GM23338 (cell line): Measurements from ENCODE around the gene COG7. TPM values are rescaled to one million over a fixed set of nuclear protein-coding genes. Genes with fewer than 3 reads are reported as not detected.

ENCODE experiments used
- ATAC-seq: fragments of 200-7000 bp; cut with Tn5 transposase; 3 replicates; pipeline ENCODE4 v1.9.1; 2020
- DNase-seq: peaks from one replicate; pipeline ENCODE4 v3.0.0-alpha.2; 2015; ENCODE audit warnings: low spot score
- H2AFZ ChIP-seq: fragments of 200-600 bp; sonication (generic); 2 replicates; pipeline ENCODE4 v1.8.0; 2016; ENCODE audit warnings: antibody characterized with exemption, mild to moderate bottlenecking, moderate library complexity
- H3F3A ChIP-seq: fragments of 200-600 bp; sonication (generic); replicated peaks from 2 replicates; pipeline ENCODE4 v1.8.0; 2017; ENCODE audit warnings: antibody characterized with exemption, mixed run types, low read depth
- H3K27ac ChIP-seq: fragments of 200-600 bp; sonication (generic); 2 replicates; pipeline ENCODE4 v1.6.1; 2016; ENCODE audit warnings: low read depth
- H3K27me3 ChIP-seq: fragments of 200-600 bp; sonication (generic); 2 replicates; pipeline ENCODE4 v1.8.0; 2016; ENCODE audit warnings: mild to moderate bottlenecking, mixed run types, moderate library complexity; ENCODE audit not compliant: insufficient read depth
- H3K36me3 ChIP-seq: fragments of 200-600 bp; sonication (generic); 2 replicates; pipeline ENCODE4 v1.8.0; 2016; ENCODE audit warnings: mild to moderate bottlenecking; ENCODE audit not compliant: insufficient read depth
- H3K4me1 ChIP-seq: fragments of 200-600 bp; sonication (generic); 2 replicates; pipeline ENCODE4 v1.8.0; 2016; ENCODE audit warnings: mild to moderate bottlenecking, moderate library complexity; ENCODE audit not compliant: insufficient read depth
- H3K4me2 ChIP-seq: fragments of 200-600 bp; sonication (generic); 2 replicates; pipeline ENCODE4 v1.7.1; 2017; ENCODE audit warnings: mixed run types
- H3K4me3 ChIP-seq: fragments of 200-600 bp; sonication (generic); 2 replicates; pipeline ENCODE4 v1.6.1; 2016; ENCODE audit warnings: mixed run types
- H3K79me2 ChIP-seq: fragments of 200-600 bp; sonication (generic); replicated peaks from 2 replicates; pipeline ENCODE4 v1.8.0; 2017; ENCODE audit warnings: mild to moderate bottlenecking; ENCODE audit not compliant: insufficient read depth
- H3K9me2 ChIP-seq: fragments of 200-600 bp; sonication (generic); 2 replicates; pipeline ENCODE4 v1.8.0; 2017; ENCODE audit not compliant: insufficient read depth
- H4K20me1 ChIP-seq: fragments of 200-600 bp; sonication (generic); replicated peaks from 2 replicates; pipeline ENCODE4 v1.8.0; 2017; ENCODE audit warnings: mild to moderate bottlenecking; ENCODE audit not compliant: insufficient read depth
- H3K27ac Mint-ChIP-seq: 2 replicates; pipeline ENCODE4 v1.8.0; 2020; ENCODE audit warnings: inconsistent platforms, mild to moderate bottlenecking, moderate library complexity, mixed read lengths
- H3K27me3 Mint-ChIP-seq: 3 replicates; pipeline ENCODE4 v1.8.0; 2022; ENCODE audit warnings: low read depth, mild to moderate bottlenecking, moderate library complexity, mixed read lengths, inconsistent platforms; ENCODE audit not compliant: insufficient read depth, poor library complexity
- H3K36me3 Mint-ChIP-seq: 3 replicates; pipeline ENCODE4 v1.8.0; 2021; ENCODE audit warnings: low read depth, mild to moderate bottlenecking, inconsistent platforms, moderate library complexity, mixed read lengths
- H3K4me1 Mint-ChIP-seq: 3 replicates; pipeline ENCODE4 v1.8.0; 2020; ENCODE audit warnings: mild to moderate bottlenecking, inconsistent platforms, mixed read lengths
- H3K4me3 Mint-ChIP-seq: 3 replicates; pipeline ENCODE4 v1.8.0; 2021; ENCODE audit warnings: moderate library complexity, mild to moderate bottlenecking, inconsistent platforms, mixed read lengths
- H3K9me3 Mint-ChIP-seq: 3 replicates; pipeline ENCODE4 v1.8.0; 2020; ENCODE audit warnings: moderate library complexity, mild to moderate bottlenecking, inconsistent platforms, mixed read lengths
- CREB1 ChIP-seq: fragments of 250-450 bp; sonication (Bioruptor Pico); IDR thresholded peaks from 2 replicates; pipeline ENCODE4 v1.5.0; 2020; ENCODE audit warnings: low read depth, mild to moderate bottlenecking, moderate library complexity
- ETS1 ChIP-seq: IDR thresholded peaks from 2 replicates; pipeline ENCODE4 v1.6.1; 2016; ENCODE audit warnings: antibody characterized with exemption
- EZH2 ChIP-seq: fragments of 200-600 bp; sonication (generic); IDR thresholded peaks from one replicate; pipeline ENCODE4 v1.8.0; 2017; ENCODE audit warnings: antibody characterized with exemption, mild to moderate bottlenecking, low read depth; ENCODE audit not compliant: unreplicated experiment
- EZH2phosphoT487 ChIP-seq: fragments of 200-600 bp; sonication (generic); IDR thresholded peaks from one replicate; pipeline ENCODE4 v1.8.1; 2018; ENCODE audit warnings: antibody characterized with exemption; ENCODE audit not compliant: unreplicated experiment
- JUNB ChIP-seq: IDR thresholded peaks from one replicate; pipeline ENCODE4 v1.6.1; 2016; ENCODE audit warnings: antibody characterized with exemption; ENCODE audit not compliant: unreplicated experiment
- NANOG ChIP-seq: IDR thresholded peaks from 2 replicates; pipeline ENCODE4 v1.6.1; 2016; ENCODE audit warnings: antibody characterized with exemption, borderline replicate concordance
- POLR2AphosphoS5 ChIP-seq: IDR thresholded peaks from 2 replicates; pipeline ENCODE4 v1.6.1; 2016; ENCODE audit warnings: antibody characterized with exemption, low read depth
- REST ChIP-seq: IDR thresholded peaks from one replicate; pipeline ENCODE4 v1.6.1; 2018; ENCODE audit warnings: antibody characterized with exemption; ENCODE audit not compliant: unreplicated experiment
- STAT1 ChIP-seq: IDR thresholded peaks from one replicate; pipeline ENCODE4 v1.6.1; 2016; ENCODE audit warnings: antibody characterized with exemption; ENCODE audit not compliant: unreplicated experiment
- ZNF114 ChIP-seq: fragments of 250-450 bp; sonication (Bioruptor Pico); IDR thresholded peaks from 2 replicates; pipeline ENCODE4 v1.5.0; 2020; ENCODE audit warnings: mild to moderate bottlenecking, moderate library complexity
- ZNF331 ChIP-seq: fragments of 250-450 bp; sonication (Bioruptor Pico); IDR thresholded peaks from 2 replicates; pipeline ENCODE4 v1.5.0; 2020; ENCODE audit warnings: low read depth, mild to moderate bottlenecking, moderate library complexity
- polyA plus RNA-seq: library from polyadenylated mRNA; unstranded; fragments of >200 nt; fragmentation: Nextera tagmentation; extraction: Ambion mirVana; gene quantifications from 2 replicates; pipeline ENCODE4 v1.2.1, GENCODE V29; 2016
- total RNA-seq: library from RNA; depleted of rRNA; stranded (reverse); fragments of >200 nt; shearing (Covaris generic); gene quantifications from 2 replicates; pipeline ENCODE4 v1.2.3, GENCODE V29; 2014
- TF ChIP-seq, protein P1 (sequence below), 2 experiments: fragments of 200-600 bp in 1 of 2; sonication (generic) in 1 of 2; conservative IDR thresholded peaks; 2 replicates each; pipeline versions ENCODE4 v1.5.1 to v1.6.1; 2016 to 2017; ENCODE audit warnings: antibody characterized with exemption in 2 of 2, low read depth in 2 of 2, mild to moderate bottlenecking in 2 of 2, moderate library complexity in 1 of 2
- TF ChIP-seq, protein P2 (sequence below): fragments of 250-450 bp; sonication (Bioruptor Pico); IDR thresholded peaks from 2 replicates; pipeline ENCODE4 v1.5.0; 2020; ENCODE audit warnings: mild to moderate bottlenecking, moderate library complexity

The COG7 gene
- total and polyA plus RNA-seq, 2 experiments from 2014 or later = 9.2 to 20.0 TPM

GRCh38 chr16:23378921-23379320, 74.1 kb downstream of the COG7 start:
- Histone ChIP-seq H3F3A (no peaks in the 10 kb centered on the region), H3K27ac (no peak overlapping the region), H3K36me3 (no peaks in the 10 kb centered on the region), H3K79me2 (no peaks in the 10 kb centered on the region), H3K4me2 (no peak overlapping the region), H3K4me1 (no peaks in the 10 kb centered on the region), H4K20me1 (no peaks in the 10 kb centered on the region), H3K9me2 (no peaks in the 10 kb centered on the region), H3K27me3 (no peaks in the 10 kb centered on the region), H2AFZ (no peak overlapping the region), H3K4me3 (no peak overlapping the region)
- no peak for DNase-seq
- ATAC-seq = no peak
- Mint-ChIP-seq H3K27ac (no peak overlapping the region), H3K9me3 (no peaks in the 10 kb centered on the region), H3K4me3 (no peak overlapping the region), H3K27me3 (peaks cover 2% of the 10 kb centered on the region), H3K36me3 (no peaks in the 10 kb centered on the region), H3K4me1 (no peaks in the 10 kb centered on the region)
- TF ChIP-seq, protein P1, sequence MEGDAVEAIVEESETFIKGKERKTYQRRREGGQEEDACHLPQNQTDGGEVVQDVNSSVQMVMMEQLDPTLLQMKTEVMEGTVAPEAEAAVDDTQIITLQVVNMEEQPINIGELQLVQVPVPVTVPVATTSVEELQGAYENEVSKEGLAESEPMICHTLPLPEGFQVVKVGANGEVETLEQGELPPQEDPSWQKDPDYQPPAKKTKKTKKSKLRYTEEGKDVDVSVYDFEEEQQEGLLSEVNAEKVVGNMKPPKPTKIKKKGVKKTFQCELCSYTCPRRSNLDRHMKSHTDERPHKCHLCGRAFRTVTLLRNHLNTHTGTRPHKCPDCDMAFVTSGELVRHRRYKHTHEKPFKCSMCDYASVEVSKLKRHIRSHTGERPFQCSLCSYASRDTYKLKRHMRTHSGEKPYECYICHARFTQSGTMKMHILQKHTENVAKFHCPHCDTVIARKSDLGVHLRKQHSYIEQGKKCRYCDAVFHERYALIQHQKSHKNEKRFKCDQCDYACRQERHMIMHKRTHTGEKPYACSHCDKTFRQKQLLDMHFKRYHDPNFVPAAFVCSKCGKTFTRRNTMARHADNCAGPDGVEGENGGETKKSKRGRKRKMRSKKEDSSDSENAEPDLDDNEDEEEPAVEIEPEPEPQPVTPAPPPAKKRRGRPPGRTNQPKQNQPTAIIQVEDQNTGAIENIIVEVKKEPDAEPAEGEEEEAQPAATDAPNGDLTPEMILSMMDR (conservative IDR thresholded peaks at IDR 0.05; ENCODE audit: low read depth in 2 of 2) = no peak
- no peak for TF ChIP-seq EZH2
- no peak for TF ChIP-seq JUNB
- no peak for TF ChIP-seq NANOG
- TF ChIP-seq, protein P2, sequence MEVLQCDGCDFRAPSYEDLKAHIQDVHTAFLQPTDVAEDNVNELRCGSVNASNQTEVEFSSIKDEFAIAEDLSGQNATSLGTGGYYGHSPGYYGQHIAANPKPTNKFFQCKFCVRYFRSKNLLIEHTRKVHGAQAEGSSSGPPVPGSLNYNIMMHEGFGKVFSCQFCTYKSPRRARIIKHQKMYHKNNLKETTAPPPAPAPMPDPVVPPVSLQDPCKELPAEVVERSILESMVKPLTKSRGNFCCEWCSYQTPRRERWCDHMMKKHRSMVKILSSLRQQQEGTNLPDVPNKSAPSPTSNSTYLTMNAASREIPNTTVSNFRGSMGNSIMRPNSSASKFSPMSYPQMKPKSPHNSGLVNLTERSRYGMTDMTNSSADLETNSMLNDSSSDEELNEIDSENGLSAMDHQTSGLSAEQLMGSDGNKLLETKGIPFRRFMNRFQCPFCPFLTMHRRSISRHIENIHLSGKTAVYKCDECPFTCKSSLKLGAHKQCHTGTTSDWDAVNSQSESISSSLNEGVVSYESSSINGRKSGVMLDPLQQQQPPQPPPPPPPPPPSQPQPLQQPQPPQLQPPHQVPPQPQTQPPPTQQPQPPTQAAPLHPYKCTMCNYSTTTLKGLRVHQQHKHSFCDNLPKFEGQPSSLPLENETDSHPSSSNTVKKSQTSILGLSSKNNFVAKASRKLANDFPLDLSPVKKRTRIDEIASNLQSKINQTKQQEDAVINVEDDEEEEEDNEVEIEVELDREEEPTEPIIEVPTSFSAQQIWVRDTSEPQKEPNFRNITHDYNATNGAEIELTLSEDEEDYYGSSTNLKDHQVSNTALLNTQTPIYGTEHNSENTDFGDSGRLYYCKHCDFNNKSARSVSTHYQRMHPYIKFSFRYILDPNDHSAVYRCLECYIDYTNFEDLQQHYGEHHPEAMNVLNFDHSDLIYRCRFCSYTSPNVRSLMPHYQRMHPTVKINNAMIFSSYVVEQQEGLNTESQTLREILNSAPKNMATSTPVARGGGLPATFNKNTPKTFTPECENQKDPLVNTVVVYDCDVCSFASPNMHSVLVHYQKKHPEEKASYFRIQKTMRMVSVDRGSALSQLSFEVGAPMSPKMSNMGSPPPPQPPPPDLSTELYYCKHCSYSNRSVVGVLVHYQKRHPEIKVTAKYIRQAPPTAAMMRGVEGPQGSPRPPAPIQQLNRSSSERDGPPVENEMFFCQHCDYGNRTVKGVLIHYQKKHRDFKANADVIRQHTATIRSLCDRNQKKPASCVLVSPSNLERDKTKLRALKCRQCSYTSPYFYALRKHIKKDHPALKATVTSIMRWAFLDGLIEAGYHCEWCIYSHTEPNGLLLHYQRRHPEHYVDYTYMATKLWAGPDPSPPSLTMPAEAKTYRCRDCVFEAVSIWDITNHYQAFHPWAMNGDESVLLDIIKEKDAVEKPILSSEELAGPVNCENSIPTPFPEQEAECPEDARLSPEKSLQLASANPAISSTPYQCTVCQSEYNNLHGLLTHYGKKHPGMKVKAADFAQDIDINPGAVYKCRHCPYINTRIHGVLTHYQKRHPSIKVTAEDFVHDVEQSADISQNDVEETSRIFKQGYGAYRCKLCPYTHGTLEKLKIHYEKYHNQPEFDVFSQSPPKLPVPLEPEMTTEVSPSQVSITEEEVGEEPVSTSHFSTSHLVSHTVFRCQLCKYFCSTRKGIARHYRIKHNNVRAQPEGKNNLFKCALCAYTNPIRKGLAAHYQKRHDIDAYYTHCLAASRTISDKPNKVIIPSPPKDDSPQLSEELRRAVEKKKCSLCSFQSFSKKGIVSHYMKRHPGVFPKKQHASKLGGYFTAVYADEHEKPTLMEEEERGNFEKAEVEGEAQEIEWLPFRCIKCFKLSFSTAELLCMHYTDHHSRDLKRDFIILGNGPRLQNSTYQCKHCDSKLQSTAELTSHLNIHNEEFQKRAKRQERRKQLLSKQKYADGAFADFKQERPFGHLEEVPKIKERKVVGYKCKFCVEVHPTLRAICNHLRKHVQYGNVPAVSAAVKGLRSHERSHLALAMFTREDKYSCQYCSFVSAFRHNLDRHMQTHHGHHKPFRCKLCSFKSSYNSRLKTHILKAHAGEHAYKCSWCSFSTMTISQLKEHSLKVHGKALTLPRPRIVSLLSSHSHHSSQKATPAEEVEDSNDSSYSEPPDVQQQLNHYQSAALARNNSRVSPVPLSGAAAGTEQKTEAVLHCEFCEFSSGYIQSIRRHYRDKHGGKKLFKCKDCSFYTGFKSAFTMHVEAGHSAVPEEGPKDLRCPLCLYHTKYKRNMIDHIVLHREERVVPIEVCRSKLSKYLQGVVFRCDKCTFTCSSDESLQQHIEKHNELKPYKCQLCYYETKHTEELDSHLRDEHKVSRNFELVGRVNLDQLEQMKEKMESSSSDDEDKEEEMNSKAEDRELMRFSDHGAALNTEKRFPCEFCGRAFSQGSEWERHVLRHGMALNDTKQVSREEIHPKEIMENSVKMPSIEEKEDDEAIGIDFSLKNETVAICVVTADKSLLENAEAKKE (CRISPR knock-in tag) = no peak
- TF ChIP-seq CREB1 (CRISPR knock-in tag) = no peak
- no peak for TF ChIP-seq STAT1
- TF ChIP-seq ETS1 = no peak
- TF ChIP-seq EZH2phosphoT487 = no peak
- no peak for TF ChIP-seq POLR2AphosphoS5
- TF ChIP-seq ZNF331 (CRISPR knock-in tag) = no peak
- no peak for TF ChIP-seq ZNF114 (CRISPR knock-in tag)
- TF ChIP-seq REST = no peak
